Measurements from ENCODE around the gene CILP.

CILP gene

DNA sequence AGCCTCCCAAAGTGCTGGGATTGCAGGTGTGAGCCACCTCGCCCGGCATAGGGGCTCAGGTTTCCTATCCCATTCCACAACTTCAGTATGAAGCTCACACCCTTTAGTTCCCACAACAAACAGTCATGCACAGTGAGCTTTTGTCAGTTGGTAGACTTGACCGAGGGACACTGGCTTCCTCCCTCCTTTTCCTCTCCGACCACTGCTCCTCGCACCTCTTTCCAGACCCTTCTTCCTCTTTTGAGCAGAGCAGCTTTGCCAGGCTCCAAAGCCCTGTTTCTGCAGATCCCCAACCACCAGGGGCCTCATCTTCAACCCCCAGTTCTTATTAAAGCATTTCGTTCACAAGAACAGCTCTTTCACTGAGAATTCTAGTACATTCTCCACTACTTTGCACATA lies 12.7 kb upstream of the CILP start:
- DNase-seq, result no peak

DNA sequence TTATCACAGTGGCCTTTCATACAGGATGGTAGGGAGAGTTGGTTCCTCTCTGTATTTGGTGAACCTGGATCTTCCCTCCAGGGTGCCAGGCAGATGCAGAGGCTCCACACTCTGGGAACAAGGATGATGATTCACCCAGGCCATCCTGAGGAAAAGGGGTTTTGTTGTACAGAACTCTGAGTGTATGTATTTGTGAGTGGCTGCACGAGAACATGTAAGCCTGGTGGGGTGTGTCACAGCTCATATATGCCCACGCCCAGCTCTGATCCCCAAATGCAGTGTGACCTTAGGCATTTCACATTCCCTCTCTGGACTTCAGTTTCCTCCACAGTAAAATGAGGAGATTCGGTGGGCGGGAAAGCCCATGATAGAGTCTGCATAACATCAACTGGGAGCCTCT lies 11.6 kb upstream of the CILP start:
- no peak for DNase-seq

DNA sequence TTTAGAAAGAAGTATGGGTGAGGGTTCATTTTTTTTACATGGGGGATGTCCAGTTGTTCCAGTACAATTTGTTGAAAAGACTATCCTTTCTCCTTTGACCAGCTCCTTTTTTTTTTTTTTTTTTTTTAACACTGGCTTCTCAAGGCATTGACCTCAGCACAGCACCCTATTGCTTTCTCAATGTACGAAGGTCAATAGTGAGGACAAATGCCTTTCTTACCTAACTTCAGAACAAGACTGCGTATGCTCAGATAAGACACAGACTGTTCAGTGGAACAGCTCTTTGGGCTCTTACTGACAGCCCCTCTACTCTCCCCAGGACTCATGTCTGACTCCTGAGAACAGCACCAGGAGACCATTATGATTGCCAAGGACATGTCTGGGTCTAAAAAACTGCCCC lies 10.4 kb upstream of the CILP start:
- no peak for DNase-seq

DNA sequence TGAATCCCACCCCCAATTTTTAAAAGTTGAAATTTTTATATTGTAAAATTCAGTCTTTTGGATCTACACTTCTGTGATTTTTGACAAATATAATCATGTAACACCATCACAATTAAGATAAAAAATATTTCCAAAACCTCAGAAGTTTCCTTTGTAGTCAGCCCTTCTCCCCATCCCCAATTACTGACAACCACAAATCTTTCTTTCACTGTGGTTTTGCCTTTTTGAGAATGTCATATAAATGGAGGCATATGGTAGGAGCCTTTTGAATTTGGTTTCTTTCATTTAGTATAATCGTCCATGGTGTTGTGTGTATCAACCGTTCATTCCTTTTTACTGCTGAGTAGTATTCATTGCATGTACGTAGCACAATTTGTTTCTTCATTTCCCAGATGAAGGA lies 7.9 kb upstream of the CILP start:
- DNase-seq, result no peak

DNA sequence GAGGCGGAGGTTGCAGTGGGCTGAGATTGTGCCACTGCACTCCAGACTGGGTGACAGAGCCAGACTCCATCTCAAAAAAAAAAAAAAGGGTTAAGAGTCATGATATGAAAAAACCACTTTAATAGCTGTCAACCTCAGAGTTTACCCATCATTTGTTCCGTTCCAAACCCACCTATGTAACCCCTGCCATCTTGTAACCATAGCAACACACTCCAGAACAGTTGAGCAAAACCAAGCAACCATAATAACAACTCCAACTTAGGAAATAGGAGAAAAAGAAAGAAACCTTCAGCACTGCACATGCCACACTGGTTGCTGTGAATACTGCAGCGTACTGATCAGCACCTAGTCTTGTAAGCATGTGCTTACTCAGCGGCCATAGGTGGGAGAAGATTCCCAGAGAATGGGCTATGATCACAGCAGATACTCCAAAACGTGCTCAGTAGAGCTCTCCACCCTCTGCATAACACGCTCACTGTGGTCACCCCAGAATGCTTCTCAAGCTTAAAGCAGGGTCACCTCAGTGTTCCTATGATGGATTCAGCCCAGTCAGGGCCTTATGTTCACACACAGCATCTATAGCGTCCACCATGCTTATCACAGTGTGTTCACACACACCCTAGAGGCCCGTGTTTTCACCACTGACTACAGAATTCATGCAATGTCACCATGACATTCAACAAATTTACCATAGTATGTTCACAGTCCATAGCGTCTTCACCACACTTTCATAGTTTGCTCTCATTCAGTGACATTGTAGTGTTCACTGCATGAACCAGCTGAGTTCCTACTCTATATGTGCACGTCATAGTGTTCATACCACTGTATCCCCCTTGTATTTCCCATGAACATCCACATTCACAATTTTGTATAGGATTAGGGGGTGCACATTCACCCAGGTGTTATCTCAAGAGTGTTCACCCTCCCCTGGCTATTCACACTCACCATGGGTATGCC lies 6.5 kb upstream of the CILP start:
- no peak for DNase-seq

DNA sequence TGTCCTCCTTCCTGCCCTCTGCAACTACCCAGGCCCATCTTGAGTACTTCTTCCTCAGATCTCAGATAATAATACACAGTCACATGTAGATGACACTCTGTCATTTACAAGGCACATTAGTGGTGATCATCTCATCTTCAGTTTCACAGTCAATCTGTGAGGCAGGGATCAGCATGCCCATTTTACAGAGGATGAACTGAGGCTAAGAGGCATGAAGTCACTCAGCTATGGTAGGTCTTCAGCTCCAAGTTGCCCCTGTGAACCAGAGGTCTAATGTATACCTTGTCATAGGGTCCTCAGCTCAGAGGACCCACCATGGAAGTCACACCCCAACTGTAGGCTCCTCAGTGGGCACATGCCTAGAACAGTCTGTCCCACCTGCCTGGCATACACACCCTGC lies 4.2 kb upstream of the CILP start:
- DNase-seq, result no peak

DNA sequence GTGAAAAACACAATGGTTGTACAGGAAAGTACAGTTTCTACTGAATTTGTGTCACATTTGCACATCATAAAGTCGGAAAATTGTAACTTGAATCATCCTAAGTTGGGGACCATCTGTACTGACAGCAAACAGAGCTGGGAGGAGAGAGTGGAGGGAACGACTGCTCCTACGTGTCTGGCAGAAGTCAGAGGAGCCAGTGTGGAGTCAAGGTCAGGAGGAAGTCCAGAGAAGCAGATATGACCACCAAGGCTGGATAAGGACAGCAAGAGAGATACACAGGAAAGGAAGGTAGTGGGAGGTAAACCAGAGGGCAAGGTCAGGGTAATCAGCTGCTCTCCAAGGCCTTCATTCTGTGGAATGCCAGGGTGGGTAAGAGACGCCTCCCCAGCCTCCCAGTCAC lies 2.7 kb upstream of the CILP start:
- no peak for DNase-seq

DNA sequence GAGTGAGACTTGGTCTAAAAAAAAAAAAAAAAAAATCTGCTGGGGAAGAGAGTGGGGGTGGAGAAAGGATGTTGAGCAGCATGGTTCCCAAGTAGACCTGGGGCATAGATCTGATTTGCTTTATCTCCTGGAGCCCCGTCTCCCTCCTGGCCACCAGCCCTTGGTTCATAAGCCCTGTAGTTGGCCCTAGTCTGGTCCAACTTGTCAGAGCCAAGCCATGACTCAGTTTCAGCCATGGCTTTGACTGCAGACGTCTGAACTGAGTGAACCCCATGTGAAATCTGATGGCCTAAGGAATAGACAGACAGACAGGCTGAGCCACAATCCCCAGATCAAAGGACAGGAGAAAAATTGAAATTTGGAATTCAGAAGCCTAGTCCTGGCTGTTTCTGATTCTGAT lies 2.0 kb upstream of the CILP start:
- no peak for DNase-seq

DNA sequence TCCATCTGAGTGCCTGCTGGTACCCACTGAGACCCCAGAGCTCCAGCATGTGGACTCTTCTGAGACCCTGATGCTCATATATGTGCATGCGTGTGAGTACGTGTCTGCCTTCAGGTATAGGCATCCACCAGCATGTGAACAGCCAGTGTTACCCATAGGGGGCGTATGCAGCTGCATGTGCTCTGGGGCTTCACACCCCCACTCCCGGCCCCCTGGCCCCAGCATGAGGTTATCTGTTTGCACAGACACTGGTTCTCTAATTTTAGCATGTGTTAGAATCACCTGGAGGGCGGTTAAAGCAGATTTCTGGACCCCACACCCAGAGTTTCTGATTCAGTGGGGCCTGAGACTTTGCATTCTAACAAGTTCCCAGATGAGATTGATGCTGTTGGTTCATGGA lies 824 bp upstream of the CILP start:
- no peak for DNase-seq

DNA sequence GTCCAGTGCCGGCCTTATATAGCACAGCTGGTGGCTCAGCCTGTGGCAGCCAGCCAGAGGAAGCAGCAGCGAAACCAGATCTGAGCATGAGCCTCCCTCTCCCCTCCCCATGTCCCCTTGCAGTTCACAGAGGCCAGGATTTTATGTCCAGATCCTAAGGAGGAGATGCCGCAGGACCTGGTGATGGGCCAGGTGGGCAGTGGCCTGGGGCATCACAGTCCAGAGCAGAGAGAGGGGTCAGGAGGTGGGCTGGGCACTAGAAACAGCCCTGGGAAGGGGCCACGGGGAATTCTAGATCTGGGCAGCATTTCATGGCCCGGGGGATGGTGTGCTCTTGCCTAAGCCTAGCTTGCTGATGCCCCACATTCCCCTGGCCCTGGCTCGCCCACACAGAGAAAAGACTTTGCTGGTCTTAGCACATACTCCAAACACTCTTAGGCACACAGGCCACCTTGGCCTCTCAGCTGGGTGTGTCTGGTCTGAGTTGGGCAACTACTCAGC lies 259 bp upstream of the CILP start:
- DNase-seq, result no peak

DNA sequence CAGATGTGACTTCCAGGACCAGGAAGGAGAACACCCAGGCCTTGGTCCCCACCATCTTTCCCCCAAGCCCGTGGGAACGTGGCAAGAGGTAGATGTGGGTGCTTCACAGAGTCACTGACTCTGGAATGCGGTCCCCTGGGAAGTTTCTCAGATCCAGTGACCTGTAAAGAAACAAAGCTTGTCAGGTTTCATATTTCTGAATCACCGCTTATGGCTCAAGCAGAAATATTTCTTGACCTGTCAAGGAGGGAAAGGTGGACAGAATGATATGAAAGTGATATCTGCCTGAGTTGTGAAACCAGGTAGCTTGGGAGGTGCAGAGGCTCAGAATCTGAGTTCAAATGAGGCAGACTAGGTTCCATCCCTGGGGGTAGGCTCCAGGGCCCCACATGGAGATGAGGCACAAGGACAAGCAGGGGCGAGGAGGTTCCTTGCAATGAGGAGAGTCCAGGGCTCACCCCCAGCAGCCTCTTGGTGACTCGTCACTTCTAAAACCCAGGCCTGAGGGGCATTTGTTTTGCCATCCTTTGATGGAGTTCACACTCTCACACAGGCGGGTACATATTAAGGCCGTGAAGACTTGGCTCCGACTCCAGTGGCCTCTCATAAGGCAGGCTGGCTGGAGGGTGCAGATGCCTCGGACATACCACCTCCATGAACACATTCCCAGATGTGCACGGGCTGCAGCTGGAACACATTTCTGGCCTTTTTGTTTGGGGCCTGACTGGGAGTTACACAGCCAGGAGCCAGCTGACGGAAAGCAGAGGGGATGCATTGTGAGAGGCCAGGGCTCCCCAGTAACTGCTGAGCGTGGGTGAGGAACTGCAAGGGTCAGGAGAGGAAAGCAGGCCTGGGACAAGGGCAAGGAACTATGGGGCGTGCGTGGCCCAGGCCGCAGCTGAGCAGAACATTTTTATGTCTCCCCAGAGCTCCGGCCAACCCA lies 1.3 kb downstream of the CILP start:
- DNase-seq, result no peak

DNA sequence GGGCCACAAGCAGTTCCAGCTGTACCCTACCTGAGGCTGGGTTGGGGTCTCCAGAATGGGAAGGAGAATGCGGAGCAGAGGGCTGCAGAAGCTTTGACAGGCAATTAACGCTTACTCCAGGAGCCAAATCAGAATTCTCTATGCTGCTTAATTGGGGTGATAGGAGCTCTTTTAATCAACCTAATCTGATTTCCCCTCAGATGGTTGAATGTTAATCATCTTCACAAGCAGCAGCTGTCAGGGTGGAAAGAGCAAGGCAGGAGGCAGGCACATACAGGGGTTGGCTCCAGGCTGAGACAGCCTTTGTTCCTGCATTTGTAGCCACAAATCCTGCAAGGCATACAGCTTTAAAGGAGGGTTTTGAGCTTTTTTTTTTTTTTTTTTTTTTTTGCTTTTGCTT lies 2.6 kb downstream of the CILP start:
- DNase-seq, result no peak

DNA sequence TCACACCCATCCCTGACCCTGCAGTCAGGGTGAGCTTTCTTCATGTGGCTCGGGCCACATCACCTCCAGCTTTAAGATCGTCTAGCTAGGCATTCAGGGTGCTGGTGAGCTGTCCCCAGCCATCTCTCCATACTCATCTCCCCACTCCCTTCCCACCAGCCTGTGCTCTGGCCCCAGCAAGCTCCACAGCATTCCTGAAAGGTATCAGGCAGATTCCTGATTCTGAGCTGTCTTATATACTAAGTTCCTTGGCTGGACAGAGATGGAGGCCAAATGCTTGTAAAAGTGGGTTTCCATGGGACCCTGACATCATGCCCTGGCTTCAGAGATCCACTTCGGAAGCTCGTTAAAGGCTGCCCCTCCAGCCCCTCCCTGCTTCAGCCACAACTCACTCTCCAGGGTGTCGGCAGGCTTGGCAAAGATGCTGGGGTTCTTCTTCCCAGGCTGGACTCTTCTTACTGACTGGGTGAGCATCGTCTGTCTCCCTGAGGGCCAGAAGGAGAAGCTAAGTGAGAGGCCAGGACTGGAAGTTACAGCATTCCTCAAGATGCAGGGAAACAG lies 3.9 kb downstream of the CILP start:
- no peak for DNase-seq

DNA sequence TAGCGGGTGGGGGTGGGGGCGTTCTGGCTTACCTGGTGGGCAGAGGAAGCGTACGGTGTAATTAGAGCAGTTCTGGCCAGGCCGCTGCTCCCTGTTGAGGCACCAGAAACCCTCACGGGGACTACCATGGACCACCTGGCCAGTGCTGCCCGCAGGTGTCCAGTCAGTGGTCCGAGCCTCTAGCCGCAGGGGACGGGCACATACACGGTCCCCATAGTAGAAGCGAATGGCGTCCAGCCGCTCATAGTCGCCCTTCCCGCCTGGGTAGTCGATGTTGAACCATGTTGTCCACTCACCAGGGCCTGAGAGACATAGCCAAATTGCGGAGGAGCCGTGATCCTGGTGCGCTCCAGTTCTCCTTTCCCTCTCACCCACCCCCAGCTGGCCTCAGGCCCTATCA lies 4.5 kb downstream of the CILP start:
- DNase-seq, result no peak

DNA sequence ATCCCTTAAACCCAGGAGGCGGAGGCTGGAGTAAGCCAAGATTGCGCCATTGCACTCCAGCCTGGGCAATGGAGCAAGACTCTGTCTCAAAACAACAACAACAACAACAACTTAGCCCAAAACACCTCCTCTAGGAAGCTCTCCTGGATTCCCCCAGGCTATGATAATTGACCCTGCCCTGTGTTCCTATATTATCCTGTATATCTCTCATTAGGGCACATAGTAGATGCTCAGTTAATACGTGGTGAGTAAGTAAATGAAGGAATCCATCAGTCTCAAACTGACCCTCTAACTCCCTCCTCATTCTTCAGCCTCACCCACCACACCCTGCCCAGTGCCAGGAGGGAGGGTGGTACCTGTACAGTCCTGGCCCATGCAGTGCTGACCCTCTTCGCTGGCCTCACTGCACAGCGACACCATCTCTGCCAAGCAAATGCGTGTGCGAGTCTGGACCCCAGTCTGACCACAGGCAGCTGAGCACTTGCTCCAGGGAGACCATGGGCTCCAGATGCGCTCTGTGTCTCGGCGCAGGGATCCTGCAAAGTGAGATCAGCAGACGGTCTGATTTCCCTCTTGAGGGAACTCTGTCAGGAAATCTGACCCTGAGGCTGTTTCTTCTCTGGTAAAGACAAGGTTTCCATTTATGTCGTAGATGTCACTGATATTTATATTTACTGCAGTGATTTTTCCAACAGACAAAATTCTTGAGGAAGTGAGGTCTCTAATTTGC lies 6.2 kb downstream of the CILP start:
- DNase-seq, result no peak

DNA sequence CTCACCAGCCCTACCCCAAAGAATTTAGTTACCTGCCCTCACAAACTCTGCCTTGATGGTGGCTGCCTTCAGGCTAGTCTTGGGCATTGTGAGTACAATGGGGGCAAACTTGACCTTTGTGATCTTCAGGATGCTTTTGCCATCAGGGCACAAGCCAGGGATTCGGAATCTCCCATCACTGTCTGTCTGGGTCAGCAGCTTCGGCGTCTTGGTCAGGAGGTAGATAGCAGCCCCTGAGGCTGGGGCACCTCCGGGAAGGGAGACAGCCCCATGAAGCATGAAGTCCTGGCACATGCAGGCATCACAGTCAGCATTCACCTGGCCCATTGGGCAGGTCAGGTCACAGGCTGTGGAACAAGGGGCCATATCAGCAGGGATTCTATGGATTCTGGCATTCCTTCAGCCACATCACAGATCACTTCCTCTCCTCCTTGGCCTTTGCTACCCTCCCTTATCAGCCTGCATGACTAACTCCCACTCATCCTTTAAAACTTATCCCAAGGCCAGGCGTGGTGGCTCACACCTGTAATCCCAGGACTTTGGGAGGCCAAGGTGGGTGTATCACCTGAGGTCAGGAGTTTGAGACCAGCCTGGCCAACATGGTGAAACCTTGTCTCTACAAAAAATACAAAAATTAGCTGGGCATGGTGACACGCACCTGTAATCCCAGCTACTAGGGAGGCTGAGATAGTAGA lies 6.9 kb downstream of the CILP start:
- no peak for DNase-seq

DNA sequence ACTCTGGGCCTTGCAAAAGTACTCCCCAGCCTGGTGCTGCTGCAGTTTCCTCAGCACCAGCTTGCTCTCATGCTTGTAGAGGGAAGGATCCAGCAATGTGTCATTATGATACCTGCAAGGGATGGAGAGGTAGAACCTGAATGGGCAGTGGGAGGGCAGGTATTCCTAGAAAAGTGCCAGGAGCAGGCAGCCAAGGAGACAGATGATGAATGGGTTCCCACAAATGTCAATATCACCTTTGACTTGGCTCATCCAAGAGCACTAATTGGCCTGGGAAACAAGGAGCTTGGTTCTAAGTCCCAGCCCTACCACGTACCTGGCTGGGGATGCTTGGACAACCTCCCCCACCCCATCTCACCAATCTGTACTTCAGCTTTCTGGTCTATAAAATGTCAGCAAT lies 9.4 kb downstream of the CILP start:
- no peak for DNase-seq

DNA sequence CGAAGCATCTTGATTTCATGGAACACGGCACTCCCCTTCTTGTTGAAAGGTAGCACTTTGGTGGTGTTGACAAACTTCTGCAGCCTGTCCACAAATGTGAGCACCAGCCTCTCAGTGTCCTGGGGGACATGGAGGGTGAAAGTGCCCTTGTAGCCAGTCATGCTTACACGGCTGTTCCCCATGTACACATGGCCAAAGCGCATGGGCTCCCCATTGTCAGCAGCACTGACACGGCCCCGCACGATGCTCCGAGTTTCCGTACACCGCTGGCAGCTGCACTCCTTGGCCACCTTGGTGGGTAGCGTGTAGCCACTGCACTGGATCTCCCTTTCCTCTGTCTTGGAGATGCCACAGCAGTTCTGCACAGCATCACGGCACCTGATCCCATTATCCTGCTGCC lies 12.7 kb downstream of the CILP start:
- DNase-seq, result no peak

DNA sequence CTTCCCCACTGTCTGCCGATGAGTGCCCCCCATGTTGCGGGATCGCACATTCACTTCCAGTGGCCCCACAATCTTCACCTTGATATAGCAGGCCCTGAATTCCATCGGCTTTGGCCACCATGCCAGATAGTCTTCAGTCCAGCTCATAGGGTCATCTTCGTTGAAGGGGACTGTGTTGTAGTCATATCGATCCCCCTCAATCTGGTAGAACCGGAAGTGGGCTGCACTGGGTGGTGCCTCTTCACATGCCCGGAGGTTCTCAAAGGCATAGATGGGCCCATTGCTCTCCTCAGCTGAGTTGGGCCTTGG lies 14.0 kb downstream of the CILP start:
- DNase-seq, result no peak

DNA sequence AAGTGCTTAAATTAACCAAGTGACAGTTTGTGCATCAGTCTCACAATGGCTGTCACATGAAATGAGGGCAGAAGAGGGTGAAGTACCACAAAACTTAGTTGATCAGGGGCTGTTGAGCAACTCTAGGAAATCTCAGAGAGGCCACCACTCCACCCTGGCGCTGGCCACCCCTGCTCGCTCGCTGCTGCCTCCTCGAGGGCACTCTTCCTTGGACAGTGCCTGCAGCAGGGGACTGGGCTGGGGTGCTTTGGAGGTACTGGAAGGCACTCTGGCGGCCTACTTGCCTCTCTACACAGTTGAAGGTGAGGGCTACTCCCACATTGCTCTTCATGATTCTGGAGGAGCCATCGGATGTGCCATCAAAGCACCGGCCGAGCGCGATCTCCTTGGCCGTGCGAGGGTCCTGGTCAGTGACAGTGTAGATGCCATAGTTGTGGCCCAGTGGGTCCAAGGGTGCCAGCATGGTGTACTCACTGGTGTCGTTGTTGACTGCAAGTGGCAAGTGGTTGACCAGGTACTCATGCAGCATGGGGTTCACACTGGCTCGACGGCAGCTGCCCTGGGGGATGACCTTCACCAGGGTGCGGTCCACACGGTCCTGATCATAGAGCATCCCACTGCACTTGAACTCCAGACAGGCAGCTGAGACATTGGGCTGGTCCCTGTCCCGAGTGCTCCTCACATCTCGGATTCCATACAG lies 14.5 kb downstream of the CILP start:
- no peak for DNase-seq

DNA sequence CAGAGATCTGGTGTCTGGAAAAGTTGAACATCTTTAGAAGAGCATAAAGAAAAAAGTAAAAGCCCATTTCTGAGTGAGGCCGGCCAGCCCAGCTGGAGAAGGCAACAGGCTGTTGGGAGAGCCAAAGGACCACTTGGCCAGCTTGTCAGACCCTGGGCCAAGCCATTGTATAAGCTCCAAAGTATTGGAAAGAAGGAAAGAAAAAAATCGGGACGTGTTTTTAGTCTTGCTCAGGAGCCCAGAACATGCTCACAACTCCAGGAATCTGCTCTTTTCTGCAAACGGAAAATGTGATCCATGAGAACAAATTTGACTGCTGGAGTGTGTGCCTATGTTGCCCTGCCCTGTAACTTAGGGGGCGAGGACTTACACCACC lies 15.7 kb downstream of the CILP start:
- no peak for DNase-seq

All from NCI-H1105 (cell line).